LHCN-M2 (cell line): Measurements from ENCODE around the gene FAM24B. TPM values are rescaled to one million over a fixed set of nuclear protein-coding genes. Genes with fewer than 3 reads are reported as not detected.
A peak's percentile ranks its signal among the peaks of the same experiment; 100 is the strongest.
"Not testable (repeated sequence)": the region's sequence is repeated elsewhere in the genome, so short reads cannot be mapped to it uniquely, and the experiment has no call there.

Experiments used
- DNase-seq: peaks from one replicate; pipeline ENCODE4 v3.0.0-alpha.2; 2012; ENCODE audit warnings: low read depth
- total RNA-seq: library from RNA; depleted of rRNA; stranded (reverse); fragments of >200 nt; gene quantifications from 2 replicates; pipeline ENCODE4 v1.2.3, GENCODE V29; 2014

FAM24B gene
- total RNA-seq, 1 experiment from 2014 or later = 48.2 TPM

- DNase-seq = peak; percentile 56
These were observed 19.9 kb downstream of the FAM24B start for GRCh38 chr10:122859527-122859926.

DNA sequence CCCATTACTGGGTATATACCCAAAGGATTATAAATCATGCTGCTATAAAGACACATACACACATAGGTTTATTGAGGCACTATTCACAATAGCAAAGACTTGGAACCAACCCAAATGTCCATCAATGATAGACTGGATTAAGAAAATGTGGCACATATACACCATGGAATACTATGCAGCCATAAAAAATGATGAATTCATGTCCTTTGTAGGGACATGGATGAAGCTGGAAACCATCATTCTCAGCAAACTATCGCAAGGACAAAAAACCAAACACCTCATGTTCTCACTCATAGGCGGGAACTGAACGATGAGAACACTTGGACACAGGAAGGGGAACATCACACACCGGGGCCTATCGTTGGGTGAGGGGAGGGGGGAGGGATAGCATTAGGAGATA lies 21.3 kb downstream of the FAM24B start:
- DNase-seq = not testable (repeated sequence)

- peak; percentile 62 for DNase-seq
These were observed 22.5 kb downstream of the FAM24B start for GRCh38 chr10:122856902-122857301.

- no peak for DNase-seq
These were observed 23.6 kb downstream of the FAM24B start for GRCh38 chr10:122855745-122856144.

GRCh38 chr10:122854648-122855047 lies 24.7 kb downstream of the FAM24B start:
- DNase-seq = peak; percentile 99

DNA sequence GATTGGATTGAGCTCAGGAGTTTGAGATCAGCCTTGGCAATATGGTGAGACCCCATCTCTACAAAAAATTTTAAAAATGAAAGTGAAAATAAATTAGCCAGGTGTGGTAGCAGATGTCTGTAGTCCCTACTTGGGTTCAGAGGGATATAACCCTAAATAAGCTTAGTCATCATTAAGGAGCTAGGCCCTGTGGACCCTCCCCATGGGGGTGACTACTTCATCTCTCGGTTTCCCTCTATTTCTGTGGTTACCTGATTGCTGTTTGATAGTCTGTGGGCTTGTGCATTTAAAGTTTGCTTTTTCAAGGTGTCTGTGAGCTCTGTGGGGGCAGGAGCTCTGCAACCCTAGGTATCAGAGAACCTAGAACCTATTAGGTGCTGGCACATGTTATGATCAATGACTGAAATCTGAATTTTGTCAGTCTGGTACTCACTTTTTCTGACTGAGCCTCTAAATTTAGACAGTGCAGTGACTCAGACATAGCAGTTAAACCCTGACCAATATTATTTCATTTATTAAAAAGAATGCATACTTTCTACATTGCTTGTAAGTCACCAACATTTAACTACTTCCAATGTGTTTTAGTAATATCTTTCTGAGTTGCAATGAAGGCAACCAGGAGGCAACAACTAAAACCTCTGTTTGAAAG lies 25.6 kb downstream of the FAM24B start:
- DNase-seq = peak; percentile 55

GRCh38 chr10:122852261-122852660 lies 27.1 kb downstream of the FAM24B start:
- peak; percentile 93 for DNase-seq

DNA sequence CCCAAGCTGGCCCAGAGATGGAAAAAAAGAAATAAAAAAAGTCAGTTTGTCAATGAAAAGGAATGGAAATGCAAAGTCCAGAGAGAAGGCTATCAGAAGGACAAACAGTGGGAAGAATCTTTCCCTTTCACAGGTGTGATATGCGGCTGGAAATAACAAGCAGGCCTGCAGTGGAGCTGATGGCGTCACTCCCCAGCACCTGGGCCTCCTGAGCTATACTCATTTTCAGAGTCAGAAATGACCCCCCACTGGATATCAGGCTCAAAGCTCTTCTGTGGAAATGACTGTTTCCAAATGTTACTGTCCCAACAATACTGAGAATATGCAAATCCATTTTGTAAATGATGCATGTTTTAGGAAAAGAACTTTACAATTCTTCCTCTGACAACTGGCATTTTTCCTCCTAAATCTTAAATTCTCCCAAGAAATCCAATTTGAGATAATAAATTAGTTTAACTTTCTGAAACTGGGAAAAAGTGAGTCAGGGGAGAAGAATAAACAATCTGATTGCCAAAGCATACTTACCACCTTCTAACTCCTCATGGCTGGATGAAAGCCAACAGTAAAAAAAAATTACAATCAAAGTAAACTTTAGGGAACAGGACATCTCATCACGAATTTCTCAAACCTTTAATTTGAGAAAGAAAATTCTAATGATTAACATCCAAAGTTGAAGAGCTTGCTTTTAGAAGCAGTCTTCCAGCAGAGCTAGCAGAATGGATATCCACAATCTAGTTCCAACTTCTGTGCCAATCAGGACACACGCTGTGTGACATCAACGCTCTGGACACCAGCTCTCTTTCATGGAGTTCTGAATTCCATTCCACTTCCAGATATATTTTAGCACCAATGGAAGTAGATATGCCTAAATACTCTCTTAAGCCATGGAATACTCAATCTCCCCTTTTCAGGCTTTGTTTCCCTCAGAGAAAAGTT lies 28.4 kb downstream of the FAM24B start:
- DNase-seq = peak; percentile 69

DNA sequence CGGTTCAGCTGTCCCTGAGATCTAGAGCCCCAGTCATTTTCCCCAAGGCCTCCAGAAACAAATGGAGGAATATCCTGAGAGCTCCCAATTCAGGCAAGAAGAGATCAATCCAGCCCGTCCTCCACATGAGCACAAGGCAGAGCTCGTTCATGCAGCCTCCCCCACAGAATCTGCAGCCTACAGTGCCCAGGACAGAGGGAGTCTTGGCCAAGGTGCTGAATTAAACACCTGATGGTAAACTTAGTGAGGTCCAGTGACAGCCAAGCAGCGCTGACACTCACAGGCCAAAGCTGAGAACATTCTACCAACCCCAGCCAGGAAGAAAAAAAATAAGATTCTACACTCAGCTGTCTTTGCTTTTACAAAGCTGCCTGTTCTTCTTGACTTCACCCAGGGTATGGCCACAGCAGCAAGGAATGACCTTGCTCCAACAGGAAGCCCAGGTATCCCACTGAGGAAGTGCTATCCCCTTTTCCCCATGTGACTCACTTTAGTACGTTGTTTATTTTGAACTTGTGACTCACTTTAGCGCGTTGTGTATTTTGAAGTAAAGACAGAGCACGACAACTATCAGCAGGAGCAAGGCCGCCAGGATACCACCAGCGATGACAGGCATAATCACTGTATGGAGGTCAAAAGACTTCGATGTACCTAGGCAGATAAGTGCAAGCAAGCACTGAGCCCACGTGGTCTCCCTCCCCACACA lies 29.3 kb downstream of the FAM24B start:
- DNase-seq = no peak

DNA sequence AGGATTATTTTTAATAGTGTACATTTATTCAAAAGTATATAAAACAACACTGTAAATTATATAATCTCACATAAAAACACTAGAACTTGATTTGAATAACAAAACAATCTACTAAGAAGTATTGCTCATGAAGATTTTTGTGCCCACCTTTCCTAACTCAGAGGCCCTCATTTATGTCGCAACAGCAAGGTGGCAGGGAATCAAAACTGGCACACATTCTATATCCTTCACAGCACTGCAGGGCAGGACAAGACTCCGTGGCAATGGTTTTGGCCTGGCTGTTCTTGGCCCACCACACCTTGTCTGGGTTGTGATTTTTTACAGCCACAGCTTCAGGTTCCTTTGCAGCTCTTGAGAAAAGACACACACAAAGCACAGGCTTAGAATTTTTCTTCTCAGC lies 30.3 kb downstream of the FAM24B start:
- no peak for DNase-seq

DNA sequence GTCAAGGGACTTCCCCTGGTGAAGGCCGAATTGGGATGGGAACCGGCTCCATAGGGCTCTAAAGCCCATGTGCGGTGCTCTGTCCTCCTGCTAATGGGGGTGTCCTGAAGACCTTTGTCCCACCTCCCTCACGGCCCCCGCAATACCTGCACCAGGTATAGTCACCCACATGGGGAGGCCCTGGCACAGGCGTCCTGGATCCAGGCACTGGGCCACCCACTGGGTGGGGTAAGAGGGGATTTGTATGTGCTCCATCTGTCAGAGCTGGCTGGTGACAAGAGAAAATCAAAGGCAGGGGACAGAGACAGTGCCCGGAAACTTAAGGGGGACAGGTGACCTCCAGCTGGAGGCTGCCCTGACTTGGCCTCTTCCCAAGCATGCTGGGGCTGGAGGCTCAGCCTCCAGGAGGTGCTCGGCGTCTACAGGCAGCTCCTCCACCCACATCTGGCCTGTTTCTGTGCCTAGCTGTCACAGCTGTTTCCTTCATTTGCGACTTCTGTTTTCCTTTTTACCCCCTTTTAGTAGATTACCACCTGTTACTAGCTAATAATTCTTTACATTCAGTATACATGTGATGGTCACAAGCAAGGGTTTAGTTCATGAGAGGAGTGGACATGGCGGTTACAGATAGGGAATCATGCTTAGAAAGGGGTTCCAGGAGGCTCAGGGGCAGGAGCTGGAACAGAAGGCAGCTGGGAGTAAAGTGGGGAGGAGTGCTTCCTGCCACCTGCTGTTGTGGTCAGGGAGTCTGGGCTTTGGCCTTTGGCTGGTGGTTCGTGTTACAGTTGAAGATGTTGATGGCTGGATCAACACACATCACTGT lies 31.4 kb downstream of the FAM24B start:
- DNase-seq = peak; percentile 98

- no peak for DNase-seq
These were observed 33.5 kb downstream of the FAM24B start, which contains the start of gene CUZD1 for GRCh38 chr10:122845783-122846332. Gene CUZD1 (minus strand): TSS chr10:122845857. CDS start chr10:122845843, 14 bp downstream.

GRCh38 chr10:122844146-122844545 lies 35.2 kb downstream of the FAM24B start:
- DNase-seq = no peak

GRCh38 chr10:122841569-122841968 lies 37.8 kb downstream of the FAM24B start:
- DNase-seq = no peak

DNA sequence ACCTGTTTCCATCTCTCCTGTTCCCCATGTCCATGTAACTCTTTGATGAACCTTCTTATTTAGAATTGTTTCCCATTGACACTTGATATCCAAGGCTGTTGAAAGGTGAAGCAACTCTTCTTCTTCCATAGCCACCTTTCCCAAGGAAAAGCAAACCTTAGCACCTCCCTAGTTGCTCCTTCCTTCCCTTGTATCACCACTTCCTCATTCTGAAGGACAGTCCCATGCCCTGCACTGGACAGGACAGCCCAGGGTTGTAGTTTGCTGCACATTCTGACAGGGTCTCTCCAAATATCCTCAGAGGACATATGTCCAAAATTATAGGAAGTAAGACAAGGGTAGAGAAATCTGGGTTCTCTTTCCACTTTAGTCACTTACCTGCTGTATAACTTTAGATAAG lies 39.9 kb downstream of the FAM24B start:
- DNase-seq = no peak

DNA sequence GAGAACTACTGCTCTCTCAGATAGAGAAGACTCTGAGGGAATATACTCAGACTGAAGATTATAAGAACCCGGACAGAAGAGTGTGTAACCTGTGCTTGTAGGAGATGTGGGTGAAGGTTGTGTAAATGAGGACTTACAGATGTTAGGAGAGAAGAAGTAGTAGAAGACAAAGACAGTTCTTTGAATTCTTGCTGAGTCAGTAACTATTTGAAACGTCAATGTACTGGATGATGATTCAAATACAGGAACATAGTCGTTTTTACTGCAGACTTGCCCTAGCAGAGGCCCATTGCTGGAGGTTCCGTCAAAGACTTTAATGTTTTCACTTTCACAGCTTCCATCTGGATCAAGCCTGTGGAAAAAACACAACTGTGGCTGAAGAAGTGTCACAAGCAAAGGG lies 40.5 kb downstream of the FAM24B start:
- no peak for DNase-seq

GRCh38 chr10:122835908-122836307 lies 43.5 kb downstream of the FAM24B start:
- DNase-seq = no peak

DNA sequence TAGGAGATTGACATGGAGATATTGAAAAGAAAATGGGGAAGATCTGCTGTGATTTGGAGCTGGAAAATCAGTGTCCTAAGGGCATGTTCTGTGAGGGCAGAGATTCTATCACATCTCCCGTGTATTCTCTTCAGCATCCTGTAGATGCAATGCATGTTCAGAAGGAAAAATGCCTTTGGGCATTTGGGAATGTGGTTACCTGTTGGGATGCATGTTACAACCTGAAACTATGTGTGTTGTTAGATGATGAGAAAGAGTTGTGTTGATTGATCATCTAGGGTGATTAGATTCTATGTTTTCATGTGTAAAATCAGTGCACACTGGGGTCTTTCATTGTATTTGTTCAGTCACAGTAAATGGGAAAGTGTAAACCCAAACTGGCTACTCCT lies 48.4 kb downstream of the FAM24B start:
- DNase-seq = no peak

DNA sequence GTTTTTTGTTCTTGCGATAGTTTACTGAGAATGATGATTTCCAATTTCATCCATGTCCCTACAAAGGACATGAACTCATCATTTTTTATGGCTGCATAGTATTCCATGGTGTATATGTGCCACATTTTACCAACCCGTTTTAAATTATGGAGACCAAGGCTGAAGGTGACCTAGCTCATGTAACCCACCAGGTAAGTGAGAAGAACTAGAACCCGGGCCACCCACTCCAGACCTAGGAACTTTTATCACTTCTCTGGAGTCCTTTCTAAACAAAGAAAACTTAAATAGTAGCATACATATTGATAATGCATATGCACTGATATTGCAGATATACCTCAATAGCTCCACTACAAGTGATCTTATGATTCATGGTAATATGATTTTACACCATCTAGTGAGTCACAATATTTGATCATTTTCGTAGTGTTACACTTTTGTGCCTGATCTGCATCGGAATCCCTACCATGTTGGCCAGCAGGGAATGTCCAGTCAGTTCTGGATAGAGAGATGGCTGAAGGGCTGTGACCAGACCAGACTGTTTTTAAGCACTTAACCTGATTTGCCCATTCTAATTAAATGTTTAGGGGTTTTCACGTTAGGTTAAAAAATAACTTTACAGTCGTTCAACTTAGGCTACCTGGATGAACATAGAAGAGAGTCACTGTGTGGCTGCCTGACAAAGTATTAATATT lies 49.0 kb downstream of the FAM24B start:
- no peak for DNase-seq

GRCh38 chr10:122829454-122829853 lies 49.9 kb downstream of the FAM24B start:
- DNase-seq = no peak
